Nephron (organoid): ENCODE results near the gene PXT1.
A peak's percentile ranks its signal among the peaks of the same experiment; 100 is the strongest.
"Not testable (repeated sequence)": the region's sequence is repeated elsewhere in the genome, so short reads cannot be mapped to it uniquely, and the experiment has no call there.

Experiments used
- H3K27ac Mint-ChIP-seq, 3 experiments: 2 replicates each; pipeline ENCODE4 v1.8.0; 2020; ENCODE audit warnings: mixed read lengths in 3 of 3, mild to moderate bottlenecking in 2 of 3, moderate library complexity in 1 of 3
- H3K27me3 Mint-ChIP-seq: 2 replicates; pipeline ENCODE4 v1.8.0; 2021; ENCODE audit warnings: low read depth, mild to moderate bottlenecking, moderate library complexity, mixed read lengths
- H3K36me3 Mint-ChIP-seq: 2 replicates; pipeline ENCODE4 v1.8.0; 2020; ENCODE audit warnings: low read depth, mixed read lengths
- H3K4me1 Mint-ChIP-seq: 2 replicates; pipeline ENCODE4 v1.8.0; 2020; ENCODE audit warnings: mixed read lengths
- H3K4me3 Mint-ChIP-seq, 3 experiments: 2 replicates each; pipeline ENCODE4 v1.8.0; 2020; ENCODE audit warnings: mild to moderate bottlenecking in 3 of 3, mixed read lengths in 3 of 3, moderate library complexity in 2 of 3
- H3K9me3 Mint-ChIP-seq: 2 replicates; pipeline ENCODE4 v1.8.0; 2020; ENCODE audit warnings: mixed read lengths
- CTCF ChIP-seq, 3 experiments: fragments of 200-600 bp; sonication (generic); IDR thresholded peaks; one replicate each; pipeline ENCODE4 v1.5.0; 2021; ENCODE audit warnings: antibody characterized with exemption in 3 of 3; ENCODE audit not compliant: unreplicated experiment in 3 of 3

PXT1 gene

GRCh38 chr6:36487698-36488097, 45.0 kb upstream of the PXT1 start:
- Mint-ChIP-seq H3K36me3 (peaks cover 77% of the 10 kb centered on the region), H3K4me1 (peaks cover 7% of the 10 kb centered on the region), H3K4me3 (no peak overlapping the region), H3K9me3 (no peaks in the 10 kb centered on the region), H3K27me3 (no peaks in the 10 kb centered on the region), H3K27ac (no peak overlapping the region)
- TF ChIP-seq CTCF (IDR thresholded peaks at IDR 0.05; ENCODE audit: unreplicated experiment in 3 of 3): no peak

GRCh38 chr6:36484736-36485135, 42.1 kb upstream of the PXT1 start:
- Mint-ChIP-seq H3K9me3 (no peaks in the 10 kb centered on the region), H3K27ac (no peak overlapping the region), H3K27me3 (no peaks in the 10 kb centered on the region), H3K36me3 (peaks cover 75% of the 10 kb centered on the region), H3K4me3 (no peak overlapping the region), H3K4me1 (peaks cover 7% of the 10 kb centered on the region)
- TF ChIP-seq CTCF (IDR thresholded peaks at IDR 0.05; ENCODE audit: unreplicated experiment in 3 of 3): no peak

GRCh38 chr6:36483326-36483725, 40.7 kb upstream of the PXT1 start:
- H3K4me1 Mint-ChIP-seq: peaks cover 17% of the 10 kb centered on the region
- not testable (repeated sequence) for H3K9me3 Mint-ChIP-seq, H3K27me3 Mint-ChIP-seq, H3K4me3 Mint-ChIP-seq, H3K27ac Mint-ChIP-seq
- peaks cover 74% of the 10 kb centered on the region for H3K36me3 Mint-ChIP-seq

- no peak overlapping the region for H3K4me3 Mint-ChIP-seq
- peak overlapping the region in 1 of 3 experiments; percentile 22 for H3K27ac Mint-ChIP-seq
- no peaks in the 10 kb centered on the region for H3K9me3 Mint-ChIP-seq
- peaks cover 26% of the 10 kb centered on the region for H3K4me1 Mint-ChIP-seq
- no peaks in the 10 kb centered on the region for H3K27me3 Mint-ChIP-seq
- peaks cover 61% of the 10 kb centered on the region for H3K36me3 Mint-ChIP-seq
- no peak for TF ChIP-seq CTCF (IDR thresholded peaks at IDR 0.05; ENCODE audit: unreplicated experiment in 3 of 3)
These were observed 36.6 kb upstream of the PXT1 start for GRCh38 chr6:36479256-36479655.

GRCh38 chr6:36478051-36478526, 35.4 kb upstream of the PXT1 start:
- no peak overlapping the region for H3K4me3 Mint-ChIP-seq
- H3K27me3 Mint-ChIP-seq: no peaks in the 10 kb centered on the region
- no peaks in the 10 kb centered on the region for H3K9me3 Mint-ChIP-seq
- TF ChIP-seq CTCF (IDR thresholded peaks at IDR 0.05; ENCODE audit: unreplicated experiment in 3 of 3): no peak
- H3K27ac Mint-ChIP-seq: peak overlapping the region in 1 of 3 experiments; percentile 9
- H3K36me3 Mint-ChIP-seq: peaks cover 58% of the 10 kb centered on the region
- peaks cover 26% of the 10 kb centered on the region for H3K4me1 Mint-ChIP-seq

- no peaks in the 10 kb centered on the region for H3K27me3 Mint-ChIP-seq
- peaks cover 27% of the 10 kb centered on the region for H3K36me3 Mint-ChIP-seq
- no peak overlapping the region for H3K27ac Mint-ChIP-seq
- TF ChIP-seq CTCF (IDR thresholded peaks at IDR 0.05; ENCODE audit: unreplicated experiment in 3 of 3): no peak
- H3K4me1 Mint-ChIP-seq: no peaks in the 10 kb centered on the region
- no peak overlapping the region for H3K4me3 Mint-ChIP-seq
- no peaks in the 10 kb centered on the region for H3K9me3 Mint-ChIP-seq
These were observed 27.3 kb upstream of the PXT1 start for GRCh38 chr6:36469946-36470345.
